Breast epithelium (tissue), 3 donors: ENCODE results near the gene RPRD2.

Experiments
- POLR2A ChIP-seq: fragments of 450-650 bp; IDR thresholded peaks from one replicate; pipeline ENCODE4 v1.6.1; 2016; ENCODE audit warnings: antibody characterized with exemption, mild to moderate bottlenecking, moderate library complexity
- POLR2AphosphoS5 ChIP-seq, 3 donors: sonication (generic); formaldehyde crosslinking; IDR thresholded peaks; one replicate each; pipeline ENCODE4 v1.6.1; 2017; ENCODE audit warnings: antibody characterized with exemption in 3 of 3
- TF ChIP-seq, protein P1 (sequence below), 3 donors: fragments of 450-650 bp; IDR thresholded peaks; one replicate each; pipeline ENCODE4 v1.5.1; 2016 to 2017; ENCODE audit warnings: antibody characterized with exemption in 3 of 3, mild to moderate bottlenecking in 3 of 3, moderate library complexity in 3 of 3

DNA sequence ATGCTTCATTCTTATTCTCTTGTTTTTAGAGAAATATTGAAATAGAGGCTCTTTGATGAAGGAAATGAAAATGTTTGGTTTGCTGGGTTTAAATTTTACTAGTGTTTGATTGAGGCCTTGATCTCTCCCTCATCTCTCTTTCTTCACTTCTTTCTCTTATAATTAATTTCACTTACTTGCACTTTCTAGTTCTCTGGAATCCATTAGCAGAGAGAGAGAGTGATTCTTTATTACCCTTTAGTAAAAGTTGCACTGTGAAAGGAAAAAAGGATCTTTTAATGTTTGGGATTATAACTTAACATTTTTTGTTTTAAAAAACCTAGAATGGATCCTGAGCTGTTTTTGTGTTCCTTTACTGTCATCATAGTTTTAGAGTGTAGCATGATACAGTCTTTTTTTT, 12.2 kb downstream of the RPRD2 start:
- no peak for TF ChIP-seq POLR2AphosphoS5 (IDR thresholded peaks at IDR 0.05)
- no peak for TF ChIP-seq POLR2A
- TF ChIP-seq, protein P1, sequence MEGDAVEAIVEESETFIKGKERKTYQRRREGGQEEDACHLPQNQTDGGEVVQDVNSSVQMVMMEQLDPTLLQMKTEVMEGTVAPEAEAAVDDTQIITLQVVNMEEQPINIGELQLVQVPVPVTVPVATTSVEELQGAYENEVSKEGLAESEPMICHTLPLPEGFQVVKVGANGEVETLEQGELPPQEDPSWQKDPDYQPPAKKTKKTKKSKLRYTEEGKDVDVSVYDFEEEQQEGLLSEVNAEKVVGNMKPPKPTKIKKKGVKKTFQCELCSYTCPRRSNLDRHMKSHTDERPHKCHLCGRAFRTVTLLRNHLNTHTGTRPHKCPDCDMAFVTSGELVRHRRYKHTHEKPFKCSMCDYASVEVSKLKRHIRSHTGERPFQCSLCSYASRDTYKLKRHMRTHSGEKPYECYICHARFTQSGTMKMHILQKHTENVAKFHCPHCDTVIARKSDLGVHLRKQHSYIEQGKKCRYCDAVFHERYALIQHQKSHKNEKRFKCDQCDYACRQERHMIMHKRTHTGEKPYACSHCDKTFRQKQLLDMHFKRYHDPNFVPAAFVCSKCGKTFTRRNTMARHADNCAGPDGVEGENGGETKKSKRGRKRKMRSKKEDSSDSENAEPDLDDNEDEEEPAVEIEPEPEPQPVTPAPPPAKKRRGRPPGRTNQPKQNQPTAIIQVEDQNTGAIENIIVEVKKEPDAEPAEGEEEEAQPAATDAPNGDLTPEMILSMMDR (IDR thresholded peaks at IDR 0.05) = no peak
